ENCODE measurements around the gene ALK.

Gene ALK

DNA sequence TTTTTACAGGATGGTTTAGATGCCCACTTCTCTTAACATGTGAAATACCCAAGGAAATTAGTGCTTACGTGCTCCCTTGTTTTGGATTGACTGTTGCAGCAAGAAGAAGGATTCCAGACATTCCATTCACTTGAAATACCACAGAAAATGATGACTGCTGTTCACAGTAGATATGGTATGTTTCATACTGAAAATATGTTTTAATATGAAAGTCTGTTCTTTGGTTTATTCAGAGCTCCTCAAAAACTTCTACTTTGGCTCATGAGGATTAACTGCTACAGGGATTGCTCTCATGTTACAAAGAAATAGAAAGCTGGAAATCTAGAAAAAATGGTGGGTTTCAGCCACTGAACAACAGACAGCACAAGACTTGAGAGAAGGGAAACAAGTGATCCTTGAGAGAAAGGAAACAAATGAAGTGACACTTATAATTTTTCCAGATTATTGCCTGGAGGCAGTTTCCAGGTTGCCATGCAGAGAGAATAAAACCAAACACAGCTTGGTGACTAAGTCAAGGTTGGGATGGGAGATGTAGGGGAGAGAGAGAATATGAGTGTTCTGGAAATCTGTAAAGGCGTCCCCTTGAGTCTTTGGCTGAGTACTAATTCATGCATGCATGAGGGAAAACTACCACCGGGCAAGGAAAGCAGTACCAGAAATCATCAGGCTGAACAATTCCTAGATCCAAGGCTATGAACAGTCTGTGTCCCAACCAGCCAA is 458.0 kb downstream of the ALK start:
- no peaks in the 10 kb centered on the region for H3K4me1 ChIP-seq (ENCODE audit: control insufficient read depth, insufficient read depth, low read length)
- H3K27ac ChIP-seq (ENCODE audit: low read depth, low read length) = no peak overlapping the region
- H3K4me3 ChIP-seq (ENCODE audit: low read length) = no peak overlapping the region
- no peak overlapping the region for H3K9ac ChIP-seq (ENCODE audit: low read length)
- H3K27me3 ChIP-seq (ENCODE audit: control insufficient read depth, insufficient read depth, low read length) = no peaks in the 10 kb centered on the region
- no peaks in the 10 kb centered on the region for H3K36me3 ChIP-seq (ENCODE audit: control insufficient read depth, insufficient read depth, low read length)

DNA sequence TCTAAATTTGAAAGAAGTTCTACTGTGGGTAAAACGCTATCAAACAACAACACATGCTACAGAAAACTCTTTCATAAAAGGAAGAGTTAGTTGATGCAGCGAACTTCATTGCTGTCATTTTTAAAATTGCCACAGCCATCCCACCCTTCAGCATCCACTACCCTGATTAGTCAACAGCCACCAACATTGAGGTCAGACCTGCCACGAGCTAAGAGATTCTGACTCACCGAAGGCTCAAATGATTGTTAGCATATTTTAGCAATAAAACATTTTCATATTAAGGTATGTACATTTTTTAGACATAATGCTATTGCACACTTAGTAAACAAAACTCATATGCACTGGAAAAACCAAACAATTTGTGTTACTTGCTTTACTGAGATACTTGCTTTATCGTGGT is 459.1 kb downstream of the ALK start:
- no peak overlapping the region for H3K4me3 ChIP-seq (ENCODE audit: low read length)
- no peaks in the 10 kb centered on the region for H3K27me3 ChIP-seq (ENCODE audit: control insufficient read depth, insufficient read depth, low read length)
- H3K27ac ChIP-seq (ENCODE audit: low read depth, low read length) = no peak overlapping the region
- H3K36me3 ChIP-seq (ENCODE audit: control insufficient read depth, insufficient read depth, low read length) = no peaks in the 10 kb centered on the region
- no peaks in the 10 kb centered on the region for H3K4me1 ChIP-seq (ENCODE audit: control insufficient read depth, insufficient read depth, low read length)
- H3K9ac ChIP-seq (ENCODE audit: low read length) = no peak overlapping the region

- Histone ChIP-seq H3K36me3 (ENCODE audit: control insufficient read depth, insufficient read depth, low read length) (no peaks in the 10 kb centered on the region), H3K9ac (ENCODE audit: low read length) (no peak overlapping the region), H3K4me1 (ENCODE audit: control insufficient read depth, insufficient read depth, low read length) (no peaks in the 10 kb centered on the region), H3K27me3 (ENCODE audit: control insufficient read depth, insufficient read depth, low read length) (no peaks in the 10 kb centered on the region), H3K27ac (ENCODE audit: low read depth, low read length) (no peak overlapping the region), H3K4me3 (ENCODE audit: low read length) (no peak overlapping the region)
Measured at GRCh38 chr2:29460190-29460589, 461.2 kb downstream of the ALK start.

- H3K4me1 ChIP-seq (ENCODE audit: control insufficient read depth, insufficient read depth, low read length) = no peaks in the 10 kb centered on the region
- H3K27me3 ChIP-seq (ENCODE audit: control insufficient read depth, insufficient read depth, low read length) = no peaks in the 10 kb centered on the region
- no peaks in the 10 kb centered on the region for H3K36me3 ChIP-seq (ENCODE audit: control insufficient read depth, insufficient read depth, low read length)
- no peak overlapping the region for H3K27ac ChIP-seq (ENCODE audit: low read depth, low read length)
- no peak overlapping the region for H3K9ac ChIP-seq (ENCODE audit: low read length)
- no peak overlapping the region for H3K4me3 ChIP-seq (ENCODE audit: low read length)
Measured at GRCh38 chr2:29459445-29460179, 461.8 kb downstream of the ALK start.

DNA sequence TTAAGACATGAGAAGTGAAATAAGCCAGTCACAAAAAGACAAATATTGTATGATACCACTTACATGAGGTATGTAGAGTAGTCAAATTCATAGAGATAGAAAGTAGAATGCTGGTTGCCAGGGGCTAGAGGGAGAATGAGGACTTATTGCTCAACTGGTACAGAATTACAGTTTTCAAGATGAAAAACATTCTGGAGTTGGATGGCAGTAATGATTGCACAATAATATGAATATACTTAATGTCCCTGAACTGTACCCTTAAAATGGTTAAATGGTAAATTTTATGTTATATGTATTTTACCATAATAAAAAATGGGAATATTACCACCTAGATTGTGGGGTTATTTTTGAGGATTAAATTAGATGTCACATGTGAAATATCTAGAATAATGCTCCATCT is 465.0 kb downstream of the ALK start:
- no peak overlapping the region for H3K4me3 ChIP-seq (ENCODE audit: low read length)
- no peak overlapping the region for H3K27ac ChIP-seq (ENCODE audit: low read depth, low read length)
- H3K9ac ChIP-seq (ENCODE audit: low read length) = no peak overlapping the region
- H3K4me1 ChIP-seq (ENCODE audit: control insufficient read depth, insufficient read depth, low read length) = no peaks in the 10 kb centered on the region
- no peaks in the 10 kb centered on the region for H3K27me3 ChIP-seq (ENCODE audit: control insufficient read depth, insufficient read depth, low read length)
- H3K36me3 ChIP-seq (ENCODE audit: control insufficient read depth, insufficient read depth, low read length) = no peaks in the 10 kb centered on the region

DNA sequence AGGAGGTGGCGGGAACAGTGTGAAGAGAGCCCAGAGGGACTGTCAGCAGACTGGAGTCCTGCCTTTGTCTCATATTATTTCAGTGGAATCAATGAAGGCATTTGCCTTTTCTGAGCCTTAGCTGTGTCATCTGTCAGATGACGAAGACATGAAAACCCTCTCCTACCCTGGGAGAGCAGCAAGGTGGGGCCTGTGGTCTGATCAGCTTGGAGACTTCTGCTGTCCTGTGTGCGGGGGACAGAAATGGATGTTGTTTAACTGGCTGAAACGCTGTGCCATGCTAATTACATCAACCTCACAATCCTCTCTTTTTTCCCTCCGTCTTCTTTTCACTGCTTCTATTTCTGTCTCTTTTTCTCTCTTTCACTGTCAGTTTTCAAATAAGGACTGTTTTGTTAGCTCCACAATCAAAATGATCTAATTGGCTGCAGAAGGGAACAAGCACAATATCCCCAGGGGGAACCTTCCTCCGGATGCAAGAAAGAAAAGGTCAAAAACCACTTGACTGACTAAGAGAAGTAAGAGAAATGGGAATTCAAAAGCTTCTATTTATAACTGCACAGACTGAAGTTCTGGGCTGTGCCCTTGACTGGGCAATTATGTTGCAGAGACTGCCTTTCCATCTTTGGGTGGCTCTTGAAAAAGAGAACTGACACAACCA is 466.1 kb downstream of the ALK start:
- Histone ChIP-seq H3K27me3 (ENCODE audit: control insufficient read depth, insufficient read depth, low read length) (no peaks in the 10 kb centered on the region), H3K27ac (ENCODE audit: low read depth, low read length) (no peak overlapping the region), H3K9ac (ENCODE audit: low read length) (no peak overlapping the region), H3K4me3 (ENCODE audit: low read length) (no peak overlapping the region), H3K36me3 (ENCODE audit: control insufficient read depth, insufficient read depth, low read length) (no peaks in the 10 kb centered on the region), H3K4me1 (ENCODE audit: control insufficient read depth, insufficient read depth, low read length) (no peaks in the 10 kb centered on the region)

GRCh38 chr2:29452036-29452435 is 469.4 kb downstream of the ALK start:
- H3K9ac ChIP-seq (ENCODE audit: low read length) = no peak overlapping the region
- H3K4me3 ChIP-seq (ENCODE audit: low read length) = no peak overlapping the region
- H3K27me3 ChIP-seq (ENCODE audit: control insufficient read depth, insufficient read depth, low read length) = no peaks in the 10 kb centered on the region
- H3K36me3 ChIP-seq (ENCODE audit: control insufficient read depth, insufficient read depth, low read length) = no peaks in the 10 kb centered on the region
- H3K4me1 ChIP-seq (ENCODE audit: control insufficient read depth, insufficient read depth, low read length) = no peaks in the 10 kb centered on the region
- no peak overlapping the region for H3K27ac ChIP-seq (ENCODE audit: low read depth, low read length)

DNA sequence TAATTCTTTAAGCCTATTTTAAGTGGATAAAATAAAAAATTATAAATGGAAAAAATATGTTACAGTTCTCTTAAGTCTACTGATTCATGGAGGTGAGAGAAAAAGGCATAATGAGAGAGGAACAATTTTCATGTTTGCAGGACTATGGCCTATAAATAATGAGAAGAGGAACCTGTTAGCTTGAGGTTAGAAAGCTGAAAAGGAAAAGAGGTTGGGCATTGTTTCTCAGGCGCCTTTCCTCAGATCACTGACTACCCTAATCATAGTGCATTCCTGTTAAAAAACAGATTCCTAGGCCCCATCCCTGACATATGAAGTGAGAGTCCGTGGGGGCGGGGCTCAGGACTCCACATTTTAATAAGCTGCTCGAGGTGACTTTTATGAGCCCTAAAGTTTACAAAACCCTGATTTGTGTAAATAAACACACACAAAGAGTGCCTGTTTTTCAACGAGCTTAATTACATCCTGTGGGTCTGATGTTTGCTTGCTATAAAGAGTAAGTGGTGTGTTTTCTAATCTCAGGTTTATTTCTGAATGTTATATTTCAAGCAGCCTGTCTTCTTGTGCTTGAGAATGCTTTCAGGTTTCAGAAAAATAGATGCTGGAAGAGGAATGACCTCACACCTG is 470.7 kb downstream of the ALK start:
- no peak overlapping the region for H3K4me3 ChIP-seq (ENCODE audit: low read length)
- no peaks in the 10 kb centered on the region for H3K36me3 ChIP-seq (ENCODE audit: control insufficient read depth, insufficient read depth, low read length)
- no peak overlapping the region for H3K9ac ChIP-seq (ENCODE audit: low read length)
- no peaks in the 10 kb centered on the region for H3K27me3 ChIP-seq (ENCODE audit: control insufficient read depth, insufficient read depth, low read length)
- no peak overlapping the region for H3K27ac ChIP-seq (ENCODE audit: low read depth, low read length)
- H3K4me1 ChIP-seq (ENCODE audit: control insufficient read depth, insufficient read depth, low read length) = no peaks in the 10 kb centered on the region

DNA sequence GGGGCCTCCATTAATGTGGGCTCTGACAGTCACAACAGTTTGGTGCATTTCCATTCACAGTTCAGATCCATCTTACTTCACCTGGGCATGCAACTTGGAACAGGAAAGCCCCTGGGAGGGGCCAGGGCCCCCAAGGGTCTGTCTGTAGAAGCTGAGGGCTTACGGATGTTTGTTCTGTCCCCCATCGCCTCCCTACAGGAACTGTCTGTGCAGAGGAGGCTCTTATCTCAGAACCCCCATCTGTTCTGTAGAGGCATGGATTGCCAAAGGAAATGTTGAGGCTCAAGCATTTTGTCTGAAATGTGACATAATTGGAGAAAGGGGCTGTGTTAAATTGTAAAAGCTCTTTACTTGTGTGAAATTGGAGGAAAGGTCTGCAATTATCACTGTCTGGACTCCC is 471.9 kb downstream of the ALK start:
- H3K9ac ChIP-seq (ENCODE audit: low read length) = no peak overlapping the region
- H3K27ac ChIP-seq (ENCODE audit: low read depth, low read length) = no peak overlapping the region
- H3K36me3 ChIP-seq (ENCODE audit: control insufficient read depth, insufficient read depth, low read length) = no peaks in the 10 kb centered on the region
- H3K4me1 ChIP-seq (ENCODE audit: control insufficient read depth, insufficient read depth, low read length) = no peaks in the 10 kb centered on the region
- no peaks in the 10 kb centered on the region for H3K27me3 ChIP-seq (ENCODE audit: control insufficient read depth, insufficient read depth, low read length)
- no peak overlapping the region for H3K4me3 ChIP-seq (ENCODE audit: low read length)

DNA sequence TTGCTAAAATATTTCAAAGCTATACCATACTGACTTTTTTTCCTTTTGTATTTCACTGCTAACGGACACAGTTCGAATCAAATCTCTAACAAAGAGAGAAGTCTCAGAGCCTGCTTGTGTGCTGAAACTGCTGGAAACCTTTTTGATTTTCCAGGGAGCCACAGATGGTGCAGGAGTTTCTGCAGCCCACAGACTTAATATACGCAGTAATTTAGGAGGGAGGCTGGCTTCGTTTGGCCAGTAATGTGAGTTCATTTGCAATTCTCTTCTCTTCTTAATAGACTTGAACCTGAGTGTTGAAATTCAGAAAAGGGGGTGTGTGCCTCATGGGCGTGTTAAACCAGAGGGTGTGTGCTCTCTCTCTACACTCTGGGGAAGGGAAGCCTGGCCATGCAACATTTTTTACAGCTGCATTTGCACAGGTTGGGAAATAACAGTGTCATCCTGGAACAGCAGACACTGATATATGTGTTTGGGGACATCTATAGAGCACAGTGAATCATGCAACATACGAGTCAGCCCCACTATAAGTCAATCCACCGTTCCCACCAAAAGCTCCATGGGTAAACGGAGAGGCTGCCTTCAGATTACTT is 473.2 kb downstream of the ALK start:
- no peak overlapping the region for H3K4me3 ChIP-seq (ENCODE audit: low read length)
- H3K36me3 ChIP-seq (ENCODE audit: control insufficient read depth, insufficient read depth, low read length) = no peaks in the 10 kb centered on the region
- no peaks in the 10 kb centered on the region for H3K27me3 ChIP-seq (ENCODE audit: control insufficient read depth, insufficient read depth, low read length)
- H3K9ac ChIP-seq (ENCODE audit: low read length) = no peak overlapping the region
- H3K4me1 ChIP-seq (ENCODE audit: control insufficient read depth, insufficient read depth, low read length) = no peaks in the 10 kb centered on the region
- H3K27ac ChIP-seq (ENCODE audit: low read depth, low read length) = no peak overlapping the region

DNA sequence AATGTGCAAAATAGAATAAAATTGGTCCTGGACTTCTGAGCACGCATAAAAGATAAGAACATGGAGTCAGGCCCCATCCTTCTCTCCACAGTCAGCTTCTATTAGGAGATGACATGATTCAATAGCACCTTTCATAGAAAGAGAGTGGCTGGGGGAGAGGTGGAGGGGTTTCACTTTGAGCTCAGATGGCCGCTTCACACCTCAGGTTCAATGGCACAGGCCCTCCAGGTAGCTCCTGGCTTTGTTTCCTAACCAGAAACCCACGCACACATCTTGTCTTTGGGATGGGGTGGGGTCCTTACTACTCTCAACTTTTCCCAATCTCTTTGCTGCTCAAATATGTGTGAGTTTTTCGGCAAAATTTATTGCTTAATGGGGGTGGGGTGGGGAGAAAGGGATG is 473.9 kb downstream of the ALK start:
- no peak overlapping the region for H3K4me3 ChIP-seq (ENCODE audit: low read length)
- H3K27me3 ChIP-seq (ENCODE audit: control insufficient read depth, insufficient read depth, low read length) = no peaks in the 10 kb centered on the region
- no peaks in the 10 kb centered on the region for H3K36me3 ChIP-seq (ENCODE audit: control insufficient read depth, insufficient read depth, low read length)
- H3K4me1 ChIP-seq (ENCODE audit: control insufficient read depth, insufficient read depth, low read length) = no peaks in the 10 kb centered on the region
- no peak overlapping the region for H3K27ac ChIP-seq (ENCODE audit: low read depth, low read length)
- no peak overlapping the region for H3K9ac ChIP-seq (ENCODE audit: low read length)

- Histone ChIP-seq H3K27me3 (ENCODE audit: control insufficient read depth, insufficient read depth, low read length) (no peaks in the 10 kb centered on the region), H3K9ac (ENCODE audit: low read length) (no peak overlapping the region), H3K4me3 (ENCODE audit: low read length) (no peak overlapping the region), H3K27ac (ENCODE audit: low read depth, low read length) (no peak overlapping the region), H3K36me3 (ENCODE audit: control insufficient read depth, insufficient read depth, low read length) (no peaks in the 10 kb centered on the region), H3K4me1 (ENCODE audit: control insufficient read depth, insufficient read depth, low read length) (no peaks in the 10 kb centered on the region)
Measured at GRCh38 chr2:29446847-29447246, 474.5 kb downstream of the ALK start.
